Transverse colon (tissue), 4 donors: Measurements from ENCODE around the gene DNAJC9. TPM values are rescaled to one million over a fixed set of nuclear protein-coding genes. Genes with fewer than 3 reads are reported as not detected.

ENCODE experiments used
- DNase-seq: peaks from one replicate; pipeline ENCODE4 v3.0.0-alpha.2; 2019
- H3K27ac ChIP-seq, 4 donors: fragments of 200-600 bp; sonication (generic); 2 replicates each; pipeline ENCODE4 v1.5.1; 2016 to 2018; ENCODE audit warnings: inconsistent platforms in 4 of 4
- H3K27me3 ChIP-seq: fragments of 200-600 bp; sonication (generic); 2 replicates; pipeline ENCODE4 v1.5.1; 2017; ENCODE audit warnings: inconsistent platforms
- H3K36me3 ChIP-seq, 4 donors: fragments of 200-600 bp; sonication (generic); 2 replicates each; pipeline ENCODE4 v1.5.1; 2017 to 2019; ENCODE audit warnings: inconsistent platforms in 4 of 4
- H3K4me1 ChIP-seq, 4 donors: fragments of 200-600 bp; sonication (generic); 2 replicates each; pipeline ENCODE4 v1.5.1; 2017 to 2020; ENCODE audit warnings: inconsistent platforms in 4 of 4
- H3K4me3 ChIP-seq, 4 donors: fragments of 200-600 bp; sonication (generic); 1 replicate in 1 of 4; 2 replicates in 3 of 4; pipeline versions ENCODE4 v1.5.1 to v1.6.1; 2017 to 2019; ENCODE audit warnings: inconsistent platforms in 4 of 4
- H3K9me3 ChIP-seq, 2 donors: fragments of 200-600 bp; sonication (generic); 2 replicates each; pipeline ENCODE4 v1.5.1; 2017 to 2019; ENCODE audit warnings: inconsistent platforms in 2 of 2
- EP300 ChIP-seq: sonication (generic); formaldehyde crosslinking; IDR thresholded peaks from one replicate; pipeline ENCODE4 v1.6.1; 2017; ENCODE audit warnings: antibody characterized with exemption, low read depth
- POLR2A ChIP-seq: fragments of 450-650 bp; IDR thresholded peaks from one replicate; pipeline ENCODE4 v1.6.1; 2016; ENCODE audit warnings: antibody characterized with exemption, mild to moderate bottlenecking, moderate library complexity
- POLR2AphosphoS5 ChIP-seq, 3 donors: sonication (generic); formaldehyde crosslinking; IDR thresholded peaks; one replicate each; pipeline ENCODE4 v1.6.1; 2016; ENCODE audit warnings: antibody characterized with exemption in 3 of 3
- WGBS, 2 donors: methylation state at CpG; one replicate each; pipeline ENCODE4 v1.1.5; 2018; ENCODE audit warnings: low coverage in 1 of 2; 5-methylcytosine and 5-hydroxymethylcytosine counted together
- in situ Hi-C, 4 donors: fragments of 200-750 bp; cut with MboI; loops; one replicate each; pipeline versions ENCODE4 v1.15.0 to v1.15.1; 2017; ENCODE audit warnings: low sequenced_read_pairs in 3 of 4, low pct_ligation_motif_present in 1 of 4, low pct_unique_long_range_greater_than_20kb in 1 of 4
- intact Hi-C: fragments of 100-400 bp; cut with DNase I; formaldehyde crosslinking; loops from one replicate; pipeline ENCODE4 v1.15.1; 2023; ENCODE audit warnings: low total_unique reads
- total RNA-seq, 4 donors: library from RNA; depleted of rRNA; stranded (reverse); fragments of >200 nt; gene quantifications; one replicate each; pipeline ENCODE4 v1.1.0, GENCODE V29; 2016
- TF ChIP-seq, protein P1 (sequence below), 5 experiments: fragments of 200-600 bp in 3 of 5; fragments of 450-650 bp in 2 of 5; sonication (generic) in 3 of 5; IDR thresholded peaks; 1 replicate in 2 of 5; 2 replicates in 3 of 5; pipeline ENCODE4 v1.5.1; 2016 to 2017; ENCODE audit warnings: antibody characterized with exemption in 5 of 5, inconsistent platforms in 3 of 5, mild to moderate bottlenecking in 2 of 5, moderate library complexity in 1 of 5

The DNAJC9 gene
- total RNA-seq, 4 donors from 2014 or later: 8.2 to 15.9 (median 14.6) TPM

DNA sequence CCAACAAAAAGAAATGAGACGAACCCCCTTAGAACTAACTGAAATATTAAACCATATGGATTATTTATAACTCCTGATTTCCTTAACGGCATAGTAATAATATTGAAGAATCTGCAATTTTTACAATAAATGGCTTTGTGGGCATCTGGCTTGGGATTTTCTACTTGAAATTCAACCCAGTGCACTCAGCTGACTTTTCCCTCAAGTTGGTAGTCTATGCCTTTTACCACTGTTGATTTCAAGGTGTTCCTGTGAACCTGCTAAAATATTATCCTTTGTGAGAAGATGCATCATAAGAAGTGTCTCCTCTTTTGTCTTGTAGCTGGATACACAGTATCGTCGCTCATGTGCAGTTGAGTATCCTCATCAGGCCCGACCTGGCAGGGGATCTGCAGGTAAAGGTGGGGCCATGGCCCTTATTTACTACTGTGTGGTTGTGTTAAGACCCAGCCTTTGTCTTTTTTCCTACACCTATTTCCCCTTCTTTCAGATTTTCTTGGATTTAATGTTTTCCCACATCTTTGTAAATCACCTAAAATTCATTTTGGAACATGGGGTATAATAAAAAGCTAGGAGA lies 8.0 kb downstream of the DNAJC9 start:
- intact Hi-C loops (no loop called here), in situ Hi-C loops (no loop called here)
- Histone ChIP-seq H3K36me3 (peaks cover 0 to 45% (median 9%) of the 10 kb centered on the region in 4 donors), H3K27ac (no peak overlapping the region), H3K4me1 (no peaks in the 10 kb centered on the region), H3K4me3 (no peak overlapping the region), H3K9me3 (no peaks in the 10 kb centered on the region), H3K27me3 (no peaks in the 10 kb centered on the region)
- WGBS, 2 donors: 89 to 91% methylated on average over 5 of the region's 5 CpGs
- TF ChIP-seq POLR2AphosphoS5 (IDR thresholded peaks at IDR 0.05): no peak
- TF ChIP-seq EP300: no peak
- no peak for TF ChIP-seq POLR2A
- TF ChIP-seq, protein P1, sequence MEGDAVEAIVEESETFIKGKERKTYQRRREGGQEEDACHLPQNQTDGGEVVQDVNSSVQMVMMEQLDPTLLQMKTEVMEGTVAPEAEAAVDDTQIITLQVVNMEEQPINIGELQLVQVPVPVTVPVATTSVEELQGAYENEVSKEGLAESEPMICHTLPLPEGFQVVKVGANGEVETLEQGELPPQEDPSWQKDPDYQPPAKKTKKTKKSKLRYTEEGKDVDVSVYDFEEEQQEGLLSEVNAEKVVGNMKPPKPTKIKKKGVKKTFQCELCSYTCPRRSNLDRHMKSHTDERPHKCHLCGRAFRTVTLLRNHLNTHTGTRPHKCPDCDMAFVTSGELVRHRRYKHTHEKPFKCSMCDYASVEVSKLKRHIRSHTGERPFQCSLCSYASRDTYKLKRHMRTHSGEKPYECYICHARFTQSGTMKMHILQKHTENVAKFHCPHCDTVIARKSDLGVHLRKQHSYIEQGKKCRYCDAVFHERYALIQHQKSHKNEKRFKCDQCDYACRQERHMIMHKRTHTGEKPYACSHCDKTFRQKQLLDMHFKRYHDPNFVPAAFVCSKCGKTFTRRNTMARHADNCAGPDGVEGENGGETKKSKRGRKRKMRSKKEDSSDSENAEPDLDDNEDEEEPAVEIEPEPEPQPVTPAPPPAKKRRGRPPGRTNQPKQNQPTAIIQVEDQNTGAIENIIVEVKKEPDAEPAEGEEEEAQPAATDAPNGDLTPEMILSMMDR (IDR thresholded peaks at IDR 0.05): no peak
- no peak for DNase-seq

DNA sequence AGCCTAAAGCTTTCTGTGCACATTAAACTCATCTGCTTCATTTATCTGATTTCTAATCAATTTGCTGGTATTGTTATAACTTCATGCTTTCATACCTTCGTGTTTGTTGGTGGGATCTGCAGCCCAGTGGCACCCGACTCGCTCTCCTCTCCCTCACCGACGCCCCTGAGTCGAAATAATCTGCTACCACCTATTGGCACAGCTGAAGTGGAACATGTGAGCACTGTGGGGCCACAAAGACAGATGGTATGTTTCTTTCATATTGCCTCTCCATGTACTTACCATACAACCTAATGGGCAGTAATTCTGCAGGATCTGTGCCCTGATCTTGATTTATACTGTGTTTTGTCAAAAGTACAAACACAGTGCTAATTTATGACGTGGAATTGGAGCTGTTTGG lies 12.4 kb downstream of the DNAJC9 start:
- Histone ChIP-seq H3K36me3 (peaks cover 0 to 10% (median 3%) of the 10 kb centered on the region in 4 donors), H3K4me1 (no peaks in the 10 kb centered on the region), H3K27me3 (no peaks in the 10 kb centered on the region), H3K27ac (no peak overlapping the region), H3K9me3 (no peaks in the 10 kb centered on the region), H3K4me3 (no peak overlapping the region)
- DNase-seq: no peak
- TF ChIP-seq, protein P1 (IDR thresholded peaks at IDR 0.05): no peak
- no peak for TF ChIP-seq POLR2AphosphoS5 (IDR thresholded peaks at IDR 0.05)
- intact Hi-C loops: no loop called here
- in situ Hi-C loops: no loop called here
- WGBS, 2 donors: 71 to 85% methylated on average over 3 to 7 of the region's 7 CpGs

DNA sequence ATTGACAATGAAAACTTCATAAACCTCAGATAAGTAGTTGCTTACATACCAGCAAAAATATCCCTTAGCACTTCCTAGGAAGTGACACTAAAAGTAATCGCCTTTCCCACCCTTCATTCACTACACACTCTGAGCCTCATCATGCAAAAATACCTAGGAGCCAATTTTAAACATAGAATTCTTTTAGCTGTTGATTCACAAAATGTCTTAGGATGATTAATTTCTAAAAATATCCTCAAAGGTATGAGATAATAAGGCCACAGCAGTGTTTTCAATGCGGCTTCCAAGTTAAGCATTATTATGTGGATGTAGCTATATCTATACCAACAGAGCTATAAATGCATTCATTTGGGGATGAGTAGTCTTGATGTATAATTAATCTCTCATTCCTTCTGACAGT lies 13.2 kb downstream of the DNAJC9 start:
- no peak for TF ChIP-seq POLR2A
- TF ChIP-seq POLR2AphosphoS5 (IDR thresholded peaks at IDR 0.05): no peak
- no peak for TF ChIP-seq EP300
- TF ChIP-seq, protein P1 (IDR thresholded peaks at IDR 0.05): no peak
- in situ Hi-C loops (no loop called here), intact Hi-C loops (no loop called here)
- H3K36me3 ChIP-seq: peaks cover 0 to 7% (median 3%) of the 10 kb centered on the region in 4 donors
- H3K4me1 ChIP-seq: no peaks in the 10 kb centered on the region
- 81 to 90% methylated on average over 2 of the region's 2 CpGs for WGBS, 2 donors
- no peaks in the 10 kb centered on the region for H3K27me3 ChIP-seq
- H3K27ac ChIP-seq: no peak overlapping the region
- H3K9me3 ChIP-seq: no peaks in the 10 kb centered on the region
- H3K4me3 ChIP-seq: no peak overlapping the region
- no peak for DNase-seq

DNA sequence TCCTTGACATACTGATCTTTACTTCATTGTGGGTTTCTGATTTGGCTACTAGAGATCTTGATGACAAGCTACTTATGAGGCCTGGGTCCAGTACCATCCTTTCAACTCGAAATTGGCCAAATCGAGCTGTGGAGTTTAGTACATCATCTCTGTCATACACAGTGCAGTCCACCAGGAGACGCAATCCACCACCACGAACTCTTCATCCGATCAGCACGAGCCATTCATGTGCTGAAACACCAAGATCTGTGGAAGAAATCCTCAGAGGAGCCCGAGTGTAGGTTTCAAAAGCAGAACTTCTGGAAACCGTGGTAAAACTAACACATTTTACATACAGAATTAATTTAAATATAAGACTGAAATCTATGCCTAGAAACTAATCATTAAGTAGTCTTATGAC lies 14.2 kb downstream of the DNAJC9 start:
- TF ChIP-seq, protein P1 (IDR thresholded peaks at IDR 0.05): no peak
- TF ChIP-seq POLR2AphosphoS5 (IDR thresholded peaks at IDR 0.05) (no peak), POLR2A (no peak), EP300 (no peak)
- H3K27ac ChIP-seq: no peak overlapping the region
- no peaks in the 10 kb centered on the region for H3K4me1 ChIP-seq
- DNase-seq: no peak
- no peaks in the 10 kb centered on the region for H3K9me3 ChIP-seq
- in situ Hi-C loops: no loop called here
- intact Hi-C loops: no loop called here
- H3K27me3 ChIP-seq: no peaks in the 10 kb centered on the region
- WGBS, 2 donors: 86 to 94% methylated on average over 5 to 8 of the region's 8 CpGs
- no peak overlapping the region for H3K4me3 ChIP-seq
- peaks cover 0 to 7% (median 3%) of the 10 kb centered on the region in 4 donors for H3K36me3 ChIP-seq
